Activated naive CD4-positive, alpha-beta T cell treated with anti-CD3 and anti-CD28 coated beads, Interleukin-2, amount 50 U/mL, for 16 hours (primary cell): ENCODE data around the gene GSTA5.
"Not testable (repeated sequence)": the region's sequence is repeated elsewhere in the genome, so short reads cannot be mapped to it uniquely, and the experiment has no call there.

Experiments
- DNase-seq: peaks from one replicate; pipeline ENCODE4 v3.0.0-alpha.2; 2020

Gene GSTA5

GRCh38 chr6:52786249-52786956 lies 54.2 kb downstream of the GSTA5 start:
- no peak for DNase-seq

GRCh38 chr6:52782696-52783274 lies 57.8 kb downstream of the GSTA5 start:
- DNase-seq: not testable (repeated sequence)

GRCh38 chr6:52782209-52782608 lies 58.4 kb downstream of the GSTA5 start:
- DNase-seq: not testable (repeated sequence)
